ENCODE measurements around the gene SERPINH1.

Gene SERPINH1

DNA sequence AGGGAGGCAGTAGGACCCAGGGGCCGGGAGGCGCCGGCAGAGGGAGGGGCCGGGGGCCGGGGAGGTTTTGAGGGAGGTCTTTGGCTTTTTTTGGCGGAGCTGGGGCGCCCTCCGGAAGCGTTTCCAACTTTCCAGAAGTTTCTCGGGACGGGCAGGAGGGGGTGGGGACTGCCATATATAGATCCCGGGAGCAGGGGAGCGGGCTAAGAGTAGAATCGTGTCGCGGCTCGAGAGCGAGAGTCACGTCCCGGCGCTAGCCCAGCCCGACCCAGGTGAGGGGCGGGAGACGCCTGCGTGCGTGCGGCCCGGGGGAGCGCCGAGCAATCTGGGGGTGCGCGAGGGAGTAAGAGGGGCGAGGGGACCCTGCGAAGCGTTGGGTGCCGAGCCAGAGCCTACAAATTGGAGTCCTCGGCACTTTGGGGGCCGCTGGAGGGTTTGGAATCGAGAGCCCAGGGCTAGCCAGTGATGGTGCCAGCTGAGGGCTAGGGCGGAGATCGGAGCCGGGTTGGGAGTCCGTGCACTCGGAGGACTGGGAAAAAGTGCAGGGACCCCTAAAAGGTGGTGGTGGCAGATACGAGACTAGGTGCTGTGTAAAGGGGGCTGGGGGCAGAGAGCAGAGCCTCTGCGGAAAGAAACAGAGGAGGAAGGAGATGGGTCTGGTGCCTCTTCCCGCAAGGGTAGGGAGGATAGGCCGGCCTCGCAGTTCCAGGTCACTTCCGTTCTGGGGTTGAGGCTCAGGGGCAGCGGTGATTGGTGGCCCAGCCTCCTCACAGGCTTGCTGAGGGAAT is at the start of gene SERPINH1:
Gene SERPINH1 (plus strand): TSS at position 206 of the 788 bp plus-strand sequence. CDS start 4,097 bp downstream, outside the sequence.
- peak; percentile 71 for DNase-seq

DNA sequence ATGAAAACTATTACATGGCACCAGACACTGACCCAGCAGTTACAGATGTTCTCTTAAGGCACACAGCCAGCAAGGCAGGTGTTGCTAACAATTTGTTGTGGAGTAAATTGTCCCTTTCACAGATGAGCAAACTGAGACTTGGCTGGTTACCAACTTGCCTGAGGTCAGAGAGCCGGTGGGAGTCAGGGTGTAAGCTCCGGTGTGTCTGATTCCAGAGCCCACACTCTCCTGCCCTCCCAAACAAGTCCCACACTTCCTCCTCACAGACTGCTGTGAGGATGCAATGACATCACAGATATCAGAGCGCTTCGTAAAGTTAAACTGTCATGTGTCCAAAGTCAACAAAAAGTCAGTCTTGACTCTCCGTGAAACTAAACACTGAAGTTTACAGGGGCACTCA is 48.8 kb upstream of the SERPINH1 start:
- DNase-seq = no peak

DNA sequence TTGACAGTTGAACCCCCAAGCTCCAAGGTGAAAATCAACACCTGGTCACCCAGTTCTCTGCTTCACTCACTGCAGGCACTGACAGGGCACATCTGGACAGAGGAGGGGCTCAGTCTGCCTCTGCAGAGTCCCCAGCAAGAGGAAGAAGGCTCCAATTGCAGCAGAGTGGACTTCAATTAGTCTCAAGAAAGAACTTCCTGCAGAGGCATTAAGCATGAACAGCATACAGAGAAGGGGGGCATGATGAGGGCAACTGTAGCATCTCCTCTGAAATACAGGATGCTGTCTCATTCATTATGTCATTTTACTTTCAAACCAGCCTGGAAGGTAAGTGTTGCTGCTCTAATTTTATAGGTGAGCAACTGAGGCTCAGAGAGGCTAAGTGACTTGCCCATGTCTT is 47.5 kb upstream of the SERPINH1 start:
- no peak for DNase-seq

DNA sequence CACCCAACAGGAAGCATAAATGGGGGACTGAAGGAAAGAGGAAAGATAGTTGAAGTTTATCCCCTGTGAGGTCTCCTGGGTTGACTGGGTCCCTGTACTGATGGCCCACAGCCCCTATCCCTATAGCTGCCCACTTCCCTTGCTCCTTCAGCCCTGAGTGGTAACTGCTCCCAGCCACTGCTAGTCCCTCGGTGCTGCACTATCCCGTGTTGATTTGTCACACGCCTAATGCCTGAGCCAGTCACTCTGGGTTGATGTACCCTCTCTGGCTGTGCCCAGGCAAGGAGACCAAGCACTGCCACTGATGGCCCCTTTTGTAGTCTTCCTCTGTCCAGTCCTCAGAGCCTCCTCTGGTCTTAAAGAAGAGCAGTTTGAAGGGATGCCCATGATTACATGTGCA is 45.9 kb upstream of the SERPINH1 start:
- no peak for DNase-seq

DNA sequence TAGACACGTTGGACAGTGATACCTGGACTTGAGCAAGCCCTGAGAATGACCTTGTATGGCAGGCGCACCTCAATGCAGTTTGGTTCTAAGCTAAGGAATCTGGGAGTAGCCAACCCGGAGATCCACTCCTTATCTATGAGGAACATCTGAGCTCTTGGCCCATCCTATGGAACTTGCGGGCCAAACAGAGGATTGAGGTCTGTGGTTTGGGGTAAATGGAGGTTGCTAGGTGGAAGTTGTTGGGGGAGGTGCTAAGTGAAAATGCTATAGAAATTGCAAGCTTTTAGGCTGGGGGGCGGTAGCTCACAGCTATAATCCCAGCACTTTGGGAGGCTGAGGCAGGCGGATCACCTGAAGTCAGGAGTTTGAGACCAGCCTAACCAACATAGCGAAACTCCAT is 45.2 kb upstream of the SERPINH1 start:
- no peak for DNase-seq

DNA sequence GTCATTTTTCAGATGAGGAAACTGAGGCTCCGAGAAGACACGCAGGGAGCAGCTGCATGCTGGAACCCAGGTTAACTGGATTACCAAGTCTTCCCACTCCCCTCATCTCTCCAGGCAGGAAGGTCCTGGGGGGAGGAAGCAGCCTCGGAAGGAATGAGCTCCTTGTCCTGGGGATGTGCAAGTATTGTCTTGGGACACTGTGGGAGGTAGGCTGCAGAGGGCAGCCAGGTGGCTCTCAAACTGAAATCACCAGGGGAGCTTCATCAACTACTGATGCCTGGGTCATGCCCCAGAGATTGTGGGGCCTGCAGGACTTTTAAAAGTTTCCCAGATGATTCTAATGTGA is 43.9 kb upstream of the SERPINH1 start:
- no peak for DNase-seq

DNA sequence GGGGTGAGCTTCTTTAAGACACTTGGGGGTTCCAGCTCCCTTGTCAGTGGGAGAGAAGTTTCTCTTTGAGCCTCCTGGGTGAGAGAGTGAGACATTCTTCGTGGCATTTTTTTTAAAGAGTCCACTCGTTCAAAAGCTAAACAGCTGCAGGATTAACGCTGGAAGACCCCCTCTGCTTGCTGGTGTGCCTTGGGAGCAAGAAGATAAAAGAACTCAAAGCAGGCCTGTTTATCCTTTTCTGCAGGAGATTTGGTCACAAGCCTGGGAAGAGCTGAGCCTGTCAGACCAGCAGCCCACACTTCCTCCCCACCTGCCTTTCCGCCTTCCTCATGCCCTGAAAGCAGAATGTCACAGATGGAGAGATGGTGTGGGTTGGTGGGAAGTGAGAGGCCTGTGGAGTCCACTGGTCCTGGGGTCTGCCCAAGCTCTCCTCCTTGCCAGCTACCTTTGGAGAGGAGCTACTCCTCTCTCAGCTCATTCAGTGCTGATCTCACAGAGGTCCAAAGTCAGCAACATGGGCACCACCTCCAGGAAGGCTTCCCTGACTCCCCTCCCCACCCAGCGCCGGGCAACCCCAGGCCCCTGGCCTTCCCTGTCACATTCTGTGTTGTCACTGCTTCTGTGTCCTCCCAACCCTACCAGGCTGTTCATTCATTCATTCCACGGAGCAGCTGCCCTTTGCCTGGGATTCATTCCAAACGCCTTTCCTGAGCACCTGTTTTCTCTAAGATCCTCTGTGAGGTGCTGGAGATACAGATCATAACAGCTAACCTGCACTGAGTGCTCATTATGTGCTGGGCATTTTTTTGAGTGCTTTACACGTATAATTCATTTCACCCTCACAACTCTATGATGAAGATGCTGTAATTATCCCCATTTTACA is 43.0 kb upstream of the SERPINH1 start:
- DNase-seq = no peak

DNA sequence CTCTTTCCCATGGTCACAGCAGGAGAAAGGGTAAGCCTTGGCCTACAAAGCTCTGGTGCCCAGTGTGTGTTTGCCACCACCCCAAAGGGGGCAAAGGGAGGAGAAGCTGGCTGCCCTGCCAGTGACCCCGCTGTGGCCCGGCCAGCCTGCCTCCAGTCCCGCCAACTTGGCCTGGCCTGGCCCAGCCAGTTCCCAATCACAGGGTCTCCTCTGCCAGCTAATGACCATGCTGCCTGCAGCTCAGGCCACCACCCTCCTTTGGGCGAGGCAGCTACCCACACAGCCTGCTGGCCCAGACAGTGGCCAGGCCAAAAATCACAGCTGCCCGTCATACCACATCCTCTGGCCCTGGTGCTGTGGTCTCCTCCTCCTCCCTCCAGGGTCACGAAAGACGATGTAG is 41.4 kb upstream of the SERPINH1 start:
- no peak for DNase-seq

DNA sequence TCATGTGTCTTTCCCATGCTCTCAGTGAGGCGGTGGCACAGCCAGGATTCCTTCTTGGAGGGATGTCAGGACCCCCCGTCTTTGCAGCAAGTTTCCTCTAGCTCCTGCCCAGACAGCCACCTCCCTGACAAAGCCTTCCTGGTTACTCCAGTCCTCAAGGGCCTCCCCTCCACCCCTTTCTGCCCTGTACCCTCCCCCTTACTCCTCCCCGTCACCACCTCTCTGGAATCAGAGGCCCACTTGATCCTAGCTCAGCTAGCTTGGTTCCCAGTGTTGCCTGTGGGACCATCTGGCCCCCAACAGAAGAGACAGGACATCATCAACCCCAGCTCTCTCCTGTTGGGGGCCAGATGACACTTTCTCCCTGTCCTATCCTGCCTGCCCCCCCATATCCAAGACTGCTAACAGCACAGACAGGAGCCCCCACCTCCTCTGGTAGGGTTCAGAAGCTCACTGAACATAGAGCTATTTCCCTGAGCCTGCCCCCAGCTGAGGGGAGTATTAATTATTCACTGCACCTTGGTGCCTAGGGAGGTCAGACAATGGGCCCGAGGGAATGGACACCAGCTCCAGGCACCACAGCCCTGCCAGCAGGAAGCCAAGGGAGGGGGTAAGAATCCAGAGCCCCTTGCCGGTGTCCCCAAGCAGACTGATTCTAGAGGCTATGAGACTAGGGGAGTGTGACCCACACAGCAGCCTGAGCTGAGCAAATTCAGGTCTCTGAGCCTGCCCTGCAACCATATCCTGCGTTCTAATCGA is 39.6 kb upstream of the SERPINH1 start:
- no peak for DNase-seq

DNA sequence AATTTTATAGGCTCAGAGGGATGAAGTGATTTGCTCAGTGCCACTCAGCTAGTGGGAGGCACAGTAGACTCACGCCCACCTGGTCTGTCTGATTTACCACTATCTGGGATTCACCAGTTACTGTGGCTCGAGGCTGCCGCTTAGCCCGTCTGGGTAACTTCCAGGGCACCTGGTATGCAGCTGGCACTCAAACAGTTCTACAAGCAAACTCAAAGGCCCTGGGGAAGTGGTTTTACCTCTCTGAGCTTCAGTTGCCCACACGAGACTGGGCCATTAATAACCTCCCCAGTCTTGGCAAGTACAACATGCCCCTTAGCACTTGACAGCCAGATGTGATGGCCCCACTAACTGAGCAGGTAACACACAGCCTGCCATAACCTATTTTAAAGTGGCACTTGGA is 38.9 kb upstream of the SERPINH1 start:
- DNase-seq = no peak

DNA sequence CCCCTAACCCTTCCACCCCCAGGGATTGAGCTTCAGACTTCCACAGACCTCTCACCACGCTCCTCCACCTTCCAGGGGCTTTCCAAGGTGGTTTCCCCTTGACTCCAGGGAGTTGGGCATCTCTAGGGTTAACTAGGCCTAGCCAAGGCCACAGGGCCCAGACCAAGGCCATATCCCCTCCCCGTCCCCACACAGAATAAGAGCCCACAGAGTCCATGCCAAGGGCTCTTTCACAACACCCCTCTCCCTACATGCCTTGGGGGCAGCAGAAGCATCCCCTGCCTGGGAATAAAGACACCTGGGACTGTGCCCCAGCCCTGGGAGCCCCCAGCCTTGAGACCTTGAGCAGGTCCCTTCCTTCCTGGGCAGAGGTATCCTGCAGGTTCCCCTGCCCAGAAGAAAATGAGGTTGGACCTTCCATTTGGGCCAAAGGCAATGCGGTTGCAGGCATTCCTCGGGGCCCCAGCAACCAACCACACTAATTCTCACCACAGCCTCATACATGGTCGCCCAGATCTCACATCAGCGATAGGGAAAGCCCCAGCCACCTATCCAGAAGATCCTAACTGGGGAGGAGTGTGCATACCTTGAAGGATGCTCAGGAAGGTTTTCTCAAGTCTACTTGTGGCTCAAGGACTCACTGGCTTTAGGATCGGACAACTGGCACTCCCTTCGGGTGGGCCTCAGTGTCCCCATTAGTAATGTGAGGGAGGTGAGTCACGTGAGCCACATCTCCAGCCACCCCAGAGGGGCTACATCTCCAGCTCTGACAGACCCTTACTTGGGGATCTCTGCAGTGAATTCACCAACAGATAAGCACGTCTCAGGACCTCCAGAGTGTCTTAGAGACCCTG is 38.0 kb upstream of the SERPINH1 start:
- no peak for DNase-seq

DNA sequence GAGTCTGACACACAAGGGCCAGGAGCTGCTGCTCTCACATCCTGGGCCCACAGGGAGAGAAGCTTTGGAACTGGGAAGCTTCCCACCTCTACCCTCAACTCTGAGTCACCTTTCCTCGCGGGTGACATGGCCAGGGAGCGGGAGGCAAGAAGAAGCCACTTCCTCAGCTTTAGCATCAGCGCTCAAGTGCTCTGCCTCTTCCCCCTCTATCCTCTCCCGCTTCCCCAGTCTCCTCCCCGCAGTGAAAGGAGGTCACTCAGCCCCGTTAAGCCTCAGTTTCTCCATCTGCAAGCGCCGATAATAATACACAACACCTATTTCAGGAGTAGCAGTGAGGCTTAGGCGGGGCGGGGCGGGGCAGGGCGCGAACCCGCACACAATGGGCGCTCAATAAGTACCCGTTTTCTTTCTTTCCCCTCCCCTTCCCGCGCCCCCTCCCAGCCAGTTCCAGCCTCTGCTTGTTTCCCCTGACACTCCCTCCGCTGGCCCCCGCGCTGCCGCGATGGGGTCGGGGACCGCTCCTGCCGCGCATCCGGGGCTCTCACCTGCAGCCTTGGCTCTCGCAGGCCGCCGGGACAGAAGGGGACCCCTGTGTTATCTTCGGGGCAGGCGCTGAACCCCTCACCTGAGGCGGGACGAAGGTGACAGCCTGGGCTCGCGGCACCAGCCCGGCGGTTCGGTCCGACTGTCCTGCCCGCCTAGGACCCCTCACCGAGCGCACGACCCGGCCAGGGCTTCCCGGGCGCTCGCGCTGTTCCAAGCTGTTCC is 37.2 kb upstream of the SERPINH1 start:
- peak; percentile 50 for DNase-seq

DNA sequence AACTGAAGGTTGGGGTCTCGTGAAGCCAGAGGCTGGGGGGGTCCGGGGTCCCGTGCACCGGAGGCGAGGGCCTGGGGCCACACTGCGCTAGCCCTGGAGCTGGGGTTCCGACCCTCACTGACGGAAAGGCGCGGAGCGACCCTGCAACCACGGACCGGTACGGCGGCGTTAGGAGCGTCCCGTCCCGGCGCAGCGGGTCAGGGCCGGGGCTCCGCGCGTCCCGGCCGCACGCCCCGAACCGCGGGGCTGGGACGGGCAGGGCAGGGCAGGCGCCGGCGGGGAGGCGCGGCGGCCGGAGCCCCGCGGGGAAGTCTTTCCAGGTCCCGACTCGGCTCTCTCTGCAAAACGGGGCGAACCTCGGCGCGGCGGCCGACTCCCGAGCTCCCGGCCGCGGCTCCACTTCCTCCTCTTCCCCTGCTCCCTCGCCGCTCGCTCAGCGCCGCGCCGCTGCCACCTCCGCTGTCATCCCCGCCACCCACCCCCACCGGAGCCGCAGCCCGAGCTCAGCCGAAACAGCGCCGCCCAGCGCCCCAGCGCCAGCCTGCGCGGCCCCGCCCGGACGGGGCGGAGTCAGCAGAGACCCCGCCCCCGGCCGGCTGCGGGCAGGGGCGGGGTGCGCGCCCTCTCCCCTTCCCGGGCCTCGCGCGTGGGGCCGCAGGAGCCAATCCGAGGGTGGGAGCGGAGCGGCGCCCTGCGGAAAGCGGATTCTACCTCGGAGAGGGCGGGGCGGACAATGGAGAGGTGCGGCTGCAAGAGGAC is 36.4 kb upstream of the SERPINH1 start, which contains the start of gene GDPD5:
Gene GDPD5 (minus strand): TSS at position 509 of the 759 bp plus-strand sequence. CDS start 48,206 bp downstream, outside the sequence.
- peak; percentile 91 for DNase-seq

DNA sequence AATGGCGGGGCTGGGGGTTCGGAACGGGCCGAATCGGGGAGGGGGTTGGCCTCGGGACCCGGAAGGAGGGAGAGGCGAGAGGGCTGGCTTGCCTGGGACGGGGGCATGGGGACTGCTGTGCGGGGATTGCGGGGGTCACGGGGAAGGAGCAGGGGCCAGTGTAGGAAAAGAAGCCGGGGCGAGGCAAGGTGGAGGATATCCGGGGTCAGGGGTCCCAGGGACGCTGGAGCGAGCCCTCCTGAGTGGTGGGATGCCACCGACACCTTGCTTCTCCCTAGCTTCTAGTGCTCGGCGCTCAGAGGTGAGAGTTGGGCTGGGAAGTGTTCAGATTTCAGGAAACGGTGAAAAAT is 35.9 kb upstream of the SERPINH1 start:
- no peak for DNase-seq

DNA sequence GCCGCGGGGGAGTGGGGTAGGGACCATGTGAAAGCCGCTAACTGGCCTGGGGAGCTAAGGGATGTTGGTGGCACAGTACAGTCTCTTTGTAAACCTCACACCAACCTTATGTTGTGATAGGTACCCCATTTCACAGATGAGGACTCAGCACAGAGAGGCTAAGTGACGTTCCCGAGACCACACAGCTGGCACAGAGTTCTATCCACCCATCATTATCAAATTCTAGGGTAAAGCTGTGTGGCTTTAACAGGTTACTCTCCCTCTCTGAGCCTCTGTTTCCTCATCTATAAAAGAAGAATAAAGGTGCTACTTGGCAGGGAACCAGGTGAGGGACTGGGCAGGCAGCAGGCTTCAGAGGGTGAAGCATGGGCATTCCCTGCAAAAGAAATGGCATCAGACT is 34.9 kb upstream of the SERPINH1 start:
- DNase-seq = no peak

DNA sequence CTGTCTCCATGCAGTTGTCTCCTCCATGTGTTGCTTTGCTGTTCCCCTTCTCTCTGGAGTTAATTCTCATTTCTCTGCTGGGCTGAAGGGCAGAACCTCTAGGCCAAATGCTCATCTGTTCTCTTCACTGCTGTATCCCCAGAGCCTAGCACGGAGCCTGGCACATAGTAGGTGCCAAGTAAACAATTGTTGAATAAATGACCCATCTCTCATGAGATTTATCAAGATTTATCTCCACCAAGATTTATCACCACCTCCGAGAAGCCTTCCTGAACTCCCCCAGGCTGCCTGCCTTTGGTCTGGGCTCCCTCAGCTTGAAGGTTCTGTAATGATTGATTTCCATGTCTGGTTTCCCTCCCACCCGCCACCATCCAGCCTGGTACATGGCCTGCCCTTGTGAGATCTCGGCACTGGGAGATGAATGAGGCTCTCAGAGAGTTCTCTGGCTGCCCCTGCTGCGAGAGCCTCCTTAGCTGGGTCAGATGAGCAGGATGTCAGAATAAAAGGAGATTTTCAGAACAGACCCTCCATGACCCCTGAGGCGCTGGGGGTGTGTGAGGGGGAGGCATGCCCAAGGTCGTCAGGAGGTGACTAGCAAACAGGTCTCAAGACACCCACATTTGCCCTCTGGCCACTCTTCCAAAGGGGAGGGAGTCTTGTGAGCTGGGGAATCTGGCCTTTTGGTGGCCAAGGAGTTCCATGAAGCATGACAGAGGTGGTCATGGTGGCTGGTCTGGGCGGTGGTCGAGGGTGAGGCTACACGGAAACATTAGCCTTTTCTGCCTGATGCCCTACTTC is 33.9 kb upstream of the SERPINH1 start:
- DNase-seq = no peak

DNA sequence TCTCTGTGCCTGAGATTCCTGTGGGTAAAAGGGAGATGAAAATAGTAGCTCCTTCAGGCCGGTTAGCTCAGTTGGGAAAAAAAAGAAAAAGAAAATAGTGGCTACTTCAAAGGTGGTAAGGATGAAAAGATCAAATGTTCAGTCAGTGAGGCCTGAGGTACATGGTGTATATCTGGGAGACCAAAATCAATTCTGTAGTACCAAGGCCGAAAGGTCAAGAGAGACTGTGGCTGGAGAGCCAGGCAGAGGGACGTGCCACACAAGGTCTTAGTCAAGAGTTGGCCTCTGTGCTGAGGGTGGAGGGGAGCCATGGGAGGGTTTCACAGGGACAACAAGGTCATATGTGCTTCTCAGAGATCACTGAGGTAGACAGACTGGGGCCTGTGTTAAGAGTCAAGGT is 31.5 kb upstream of the SERPINH1 start:
- no peak for DNase-seq

DNA sequence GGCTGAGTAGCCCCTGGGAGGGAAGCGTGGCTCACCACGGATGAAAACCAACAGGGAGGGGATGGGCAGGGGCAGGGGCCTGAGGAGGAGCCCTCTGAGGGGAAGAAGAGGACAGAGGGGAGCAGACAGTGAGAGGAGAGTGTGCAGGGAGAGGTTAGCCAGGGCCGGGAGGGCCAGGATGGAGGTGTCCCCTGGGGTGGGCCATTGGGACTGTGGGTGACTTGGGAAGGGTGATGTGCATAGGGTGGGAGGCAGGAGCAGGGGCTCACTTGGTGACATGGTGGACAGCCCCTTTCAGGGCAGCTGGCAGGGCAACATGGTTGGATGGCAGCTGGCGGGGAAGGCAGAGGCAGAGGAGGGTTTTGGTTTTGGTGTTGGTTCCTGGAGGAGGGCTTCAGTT is 30.7 kb upstream of the SERPINH1 start:
- no peak for DNase-seq

DNA sequence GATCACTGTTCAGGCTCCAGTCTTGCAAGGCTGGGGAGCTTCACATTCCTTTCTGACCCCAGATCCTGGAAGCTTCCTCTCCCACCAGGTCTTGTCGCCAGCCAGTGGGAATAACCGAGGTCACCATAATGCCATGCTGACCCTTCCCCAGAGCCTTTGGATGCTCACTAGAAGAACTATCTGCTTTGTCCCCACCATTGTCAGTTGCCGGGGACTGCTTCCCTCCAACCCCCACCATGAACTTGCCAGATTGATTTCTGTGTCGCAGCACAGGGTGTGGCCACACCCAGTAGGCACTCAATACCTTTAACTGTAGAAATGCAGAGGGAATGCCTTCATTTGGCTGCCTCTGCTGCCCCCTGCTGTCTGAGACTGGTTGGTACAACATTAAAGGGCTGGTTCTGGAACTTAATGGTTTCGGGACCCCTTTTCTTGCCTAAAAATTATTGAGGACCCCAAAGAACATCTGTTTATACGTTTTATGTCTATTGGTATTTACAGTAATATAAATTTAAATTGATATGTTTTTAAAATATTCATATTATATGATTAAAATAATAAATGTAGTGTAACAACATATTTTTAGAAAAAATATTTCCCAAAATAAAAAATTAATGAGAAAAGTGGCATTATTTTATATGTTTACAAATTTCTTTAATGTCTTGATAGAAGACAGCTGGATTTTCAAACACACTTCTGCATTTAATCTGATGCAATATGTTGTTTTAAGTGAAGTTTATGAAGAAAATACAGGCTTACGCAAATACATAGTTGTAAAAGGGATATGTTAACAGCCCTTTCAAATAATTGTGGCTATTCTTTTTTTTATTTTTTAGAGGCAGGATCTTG is 29.6 kb upstream of the SERPINH1 start:
- peak; percentile 87 for DNase-seq
